Measurements from ENCODE around the gene PDGFA. TPM values are rescaled to one million over a fixed set of nuclear protein-coding genes. Genes with fewer than 3 reads are reported as not detected.

Gene PDGFA
- total RNA-seq, 1 experiment from 2014 or later = 129 TPM

DNA sequence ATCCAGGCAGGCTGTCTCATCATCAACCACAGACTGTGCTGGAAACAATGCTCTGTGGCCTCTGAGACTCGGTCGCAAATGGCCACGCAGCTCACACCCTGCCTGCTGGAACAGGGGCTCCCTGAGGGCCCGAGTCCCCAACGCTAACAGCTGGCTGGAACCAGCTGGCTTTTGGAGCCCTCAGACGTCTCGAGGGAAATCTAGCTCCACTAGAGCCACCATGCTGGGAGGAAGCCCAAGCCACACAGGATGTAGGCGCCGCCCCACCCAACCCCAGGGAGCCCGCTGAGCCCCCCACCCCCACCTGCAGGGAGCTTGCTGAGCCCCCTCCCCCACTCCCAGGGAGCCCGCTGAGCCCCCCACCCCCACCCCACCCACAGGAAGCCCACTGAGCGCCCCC lies 21.4 kb upstream of the PDGFA start (continued):
- TF ChIP-seq, protein P1, sequence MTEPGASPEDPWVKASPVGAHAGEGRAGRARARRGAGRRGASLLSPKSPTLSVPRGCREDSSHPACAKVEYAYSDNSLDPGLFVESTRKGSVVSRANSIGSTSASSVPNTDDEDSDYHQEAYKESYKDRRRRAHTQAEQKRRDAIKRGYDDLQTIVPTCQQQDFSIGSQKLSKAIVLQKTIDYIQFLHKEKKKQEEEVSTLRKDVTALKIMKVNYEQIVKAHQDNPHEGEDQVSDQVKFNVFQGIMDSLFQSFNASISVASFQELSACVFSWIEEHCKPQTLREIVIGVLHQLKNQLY (CRISPR knock-in tag; IDR thresholded peaks at IDR 0.05) = no peak

DNA sequence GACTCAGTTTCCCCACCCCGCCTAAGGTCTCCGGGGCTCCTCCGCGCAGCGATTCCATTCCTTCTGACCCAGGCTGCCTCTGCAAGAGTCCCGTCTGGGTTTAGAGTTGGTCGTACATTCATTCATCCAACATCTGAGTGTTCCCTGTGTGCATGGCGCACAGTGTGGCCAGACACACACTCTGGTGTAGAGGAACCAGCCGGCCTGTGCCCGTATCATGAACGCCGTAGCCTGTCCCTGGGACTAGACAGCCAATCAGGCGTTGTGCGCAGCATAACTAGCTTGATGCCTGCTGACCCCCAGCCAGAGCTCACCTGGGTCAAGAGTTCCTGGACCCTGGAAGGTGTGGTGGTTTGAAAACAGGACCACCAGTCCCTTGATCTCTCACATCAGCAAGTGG lies 20.9 kb upstream of the PDGFA start:
- H3K36me3 Mint-ChIP-seq = peaks cover 4% of the 10 kb centered on the region
- TF ChIP-seq, protein P2, sequence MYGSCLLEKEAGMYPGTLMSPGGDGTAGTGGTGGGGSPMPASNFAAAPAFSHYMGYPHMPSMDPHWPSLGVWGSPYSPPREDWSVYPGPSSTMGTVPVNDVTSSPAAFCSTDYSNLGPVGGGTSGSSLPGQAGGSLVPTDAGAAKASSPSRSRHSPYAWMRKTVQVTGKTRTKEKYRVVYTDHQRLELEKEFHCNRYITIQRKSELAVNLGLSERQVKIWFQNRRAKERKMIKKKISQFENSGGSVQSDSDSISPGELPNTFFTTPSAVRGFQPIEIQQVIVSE (CRISPR knock-in tag; IDR thresholded peaks at IDR 0.05; ENCODE audit: borderline replicate concordance) = no peak
- TF ChIP-seq FOXK1 (CRISPR knock-in tag; IDR thresholded peaks at IDR 0.05) = no peak
- H3K9me3 Mint-ChIP-seq = peaks cover 5% of the 10 kb centered on the region
- no peak overlapping the region for H3K4me3 Mint-ChIP-seq
- peaks cover 7% of the 10 kb centered on the region for H3K4me1 Mint-ChIP-seq
- no peaks in the 10 kb centered on the region; the same call in 1 of the 2 replicates for H3K27me3 Mint-ChIP-seq (ENCODE audit: low read depth)
- H3K27ac Mint-ChIP-seq = peak overlapping the region; percentile 92; the same call in 1 of the 2 replicates
- POLR2A ChIA-PET = no interaction called here
- ATAC-seq = no peak
- DNase-seq (ENCODE audit: low spot score) = no peak
- CTCF ChIA-PET = interaction anchor here (0.6 to 1.2 kb wide), 2 partner anchors 23 to 91 kb away, joined by 3 to 4 read pairs; no protein-coding TSS in a partner anchor

DNA sequence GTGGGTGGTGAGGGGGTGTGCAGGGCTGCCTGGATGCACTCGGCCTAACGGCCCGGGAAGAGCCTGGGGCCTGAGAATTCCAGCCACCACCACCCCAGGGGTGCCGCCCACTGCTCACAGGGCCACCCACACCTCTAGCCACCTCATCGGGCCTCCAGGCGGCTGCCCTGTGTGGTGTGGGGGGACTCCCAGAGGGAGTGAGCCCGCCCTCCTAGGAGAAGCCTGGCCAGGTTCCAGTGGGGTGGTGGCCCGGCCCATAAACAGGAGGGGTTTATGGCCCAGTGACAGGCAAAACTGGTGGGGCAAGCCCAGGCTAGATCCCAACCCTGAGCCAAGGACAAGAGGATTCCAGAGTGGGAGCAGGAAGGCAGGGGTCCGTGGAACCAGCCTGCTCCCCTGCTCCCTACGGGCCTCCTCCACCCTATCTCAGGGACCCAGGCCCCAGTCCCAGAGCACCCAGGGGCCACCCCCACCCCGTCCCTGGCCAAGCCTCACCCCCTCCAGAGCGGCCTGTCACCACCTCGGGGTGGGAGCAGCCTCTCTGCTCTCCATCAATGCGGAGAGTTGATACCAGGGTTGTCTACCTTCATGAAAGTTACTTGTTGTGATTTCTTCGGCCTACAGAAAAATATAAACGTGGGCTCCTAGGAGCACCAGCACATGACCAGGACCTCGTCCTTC lies 20.2 kb upstream of the PDGFA start:
- DNase-seq (ENCODE audit: low spot score) = no peak
- peak overlapping the region; percentile 92 for H3K27ac Mint-ChIP-seq
- H3K36me3 Mint-ChIP-seq = no peaks in the 10 kb centered on the region
- H3K4me1 Mint-ChIP-seq = peaks cover 7% of the 10 kb centered on the region
- H3K27me3 Mint-ChIP-seq (ENCODE audit: low read depth) = no peaks in the 10 kb centered on the region; the same call in 1 of the 2 replicates
- no peaks in the 10 kb centered on the region for H3K9me3 Mint-ChIP-seq
- TF ChIP-seq, protein P3, sequence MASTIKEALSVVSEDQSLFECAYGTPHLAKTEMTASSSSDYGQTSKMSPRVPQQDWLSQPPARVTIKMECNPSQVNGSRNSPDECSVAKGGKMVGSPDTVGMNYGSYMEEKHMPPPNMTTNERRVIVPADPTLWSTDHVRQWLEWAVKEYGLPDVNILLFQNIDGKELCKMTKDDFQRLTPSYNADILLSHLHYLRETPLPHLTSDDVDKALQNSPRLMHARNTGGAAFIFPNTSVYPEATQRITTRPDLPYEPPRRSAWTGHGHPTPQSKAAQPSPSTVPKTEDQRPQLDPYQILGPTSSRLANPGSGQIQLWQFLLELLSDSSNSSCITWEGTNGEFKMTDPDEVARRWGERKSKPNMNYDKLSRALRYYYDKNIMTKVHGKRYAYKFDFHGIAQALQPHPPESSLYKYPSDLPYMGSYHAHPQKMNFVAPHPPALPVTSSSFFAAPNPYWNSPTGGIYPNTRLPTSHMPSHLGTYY (CRISPR knock-in tag; IDR thresholded peaks at IDR 0.05) = no peak
- TF ChIP-seq ZNF232 (CRISPR knock-in tag; IDR thresholded peaks at IDR 0.05) (no peak), MYBL2 (CRISPR knock-in tag; IDR thresholded peaks at IDR 0.05) (no peak), FOXP1 (CRISPR knock-in tag; IDR thresholded peaks at IDR 0.05; ENCODE audit: borderline replicate concordance) (no peak), KAT7 (CRISPR knock-in tag; IDR thresholded peaks at IDR 0.05; ENCODE audit: borderline replicate concordance) (no peak), TCF7 (CRISPR knock-in tag; IDR thresholded peaks at IDR 0.05; ENCODE audit: low read depth) (no peak), CBFB (CRISPR knock-in tag; IDR thresholded peaks at IDR 0.05; ENCODE audit: low read depth) (no peak), ATF1 (CRISPR knock-in tag; IDR thresholded peaks at IDR 0.05) (no peak)
- TF ChIP-seq, protein P4, sequence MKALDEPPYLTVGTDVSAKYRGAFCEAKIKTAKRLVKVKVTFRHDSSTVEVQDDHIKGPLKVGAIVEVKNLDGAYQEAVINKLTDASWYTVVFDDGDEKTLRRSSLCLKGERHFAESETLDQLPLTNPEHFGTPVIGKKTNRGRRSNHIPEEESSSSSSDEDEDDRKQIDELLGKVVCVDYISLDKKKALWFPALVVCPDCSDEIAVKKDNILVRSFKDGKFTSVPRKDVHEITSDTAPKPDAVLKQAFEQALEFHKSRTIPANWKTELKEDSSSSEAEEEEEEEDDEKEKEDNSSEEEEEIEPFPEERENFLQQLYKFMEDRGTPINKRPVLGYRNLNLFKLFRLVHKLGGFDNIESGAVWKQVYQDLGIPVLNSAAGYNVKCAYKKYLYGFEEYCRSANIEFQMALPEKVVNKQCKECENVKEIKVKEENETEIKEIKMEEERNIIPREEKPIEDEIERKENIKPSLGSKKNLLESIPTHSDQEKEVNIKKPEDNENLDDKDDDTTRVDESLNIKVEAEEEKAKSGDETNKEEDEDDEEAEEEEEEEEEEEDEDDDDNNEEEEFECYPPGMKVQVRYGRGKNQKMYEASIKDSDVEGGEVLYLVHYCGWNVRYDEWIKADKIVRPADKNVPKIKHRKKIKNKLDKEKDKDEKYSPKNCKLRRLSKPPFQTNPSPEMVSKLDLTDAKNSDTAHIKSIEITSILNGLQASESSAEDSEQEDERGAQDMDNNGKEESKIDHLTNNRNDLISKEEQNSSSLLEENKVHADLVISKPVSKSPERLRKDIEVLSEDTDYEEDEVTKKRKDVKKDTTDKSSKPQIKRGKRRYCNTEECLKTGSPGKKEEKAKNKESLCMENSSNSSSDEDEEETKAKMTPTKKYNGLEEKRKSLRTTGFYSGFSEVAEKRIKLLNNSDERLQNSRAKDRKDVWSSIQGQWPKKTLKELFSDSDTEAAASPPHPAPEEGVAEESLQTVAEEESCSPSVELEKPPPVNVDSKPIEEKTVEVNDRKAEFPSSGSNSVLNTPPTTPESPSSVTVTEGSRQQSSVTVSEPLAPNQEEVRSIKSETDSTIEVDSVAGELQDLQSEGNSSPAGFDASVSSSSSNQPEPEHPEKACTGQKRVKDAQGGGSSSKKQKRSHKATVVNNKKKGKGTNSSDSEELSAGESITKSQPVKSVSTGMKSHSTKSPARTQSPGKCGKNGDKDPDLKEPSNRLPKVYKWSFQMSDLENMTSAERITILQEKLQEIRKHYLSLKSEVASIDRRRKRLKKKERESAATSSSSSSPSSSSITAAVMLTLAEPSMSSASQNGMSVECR (CRISPR knock-in tag; IDR thresholded peaks at IDR 0.05; ENCODE audit: borderline replicate concordance) = no peak
- TF ChIP-seq, protein P5, sequence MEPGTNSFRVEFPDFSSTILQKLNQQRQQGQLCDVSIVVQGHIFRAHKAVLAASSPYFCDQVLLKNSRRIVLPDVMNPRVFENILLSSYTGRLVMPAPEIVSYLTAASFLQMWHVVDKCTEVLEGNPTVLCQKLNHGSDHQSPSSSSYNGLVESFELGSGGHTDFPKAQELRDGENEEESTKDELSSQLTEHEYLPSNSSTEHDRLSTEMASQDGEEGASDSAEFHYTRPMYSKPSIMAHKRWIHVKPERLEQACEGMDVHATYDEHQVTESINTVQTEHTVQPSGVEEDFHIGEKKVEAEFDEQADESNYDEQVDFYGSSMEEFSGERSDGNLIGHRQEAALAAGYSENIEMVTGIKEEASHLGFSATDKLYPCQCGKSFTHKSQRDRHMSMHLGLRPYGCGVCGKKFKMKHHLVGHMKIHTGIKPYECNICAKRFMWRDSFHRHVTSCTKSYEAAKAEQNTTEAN (CRISPR knock-in tag; IDR thresholded peaks at IDR 0.05) = no peak
- ChIA-PET POLR2A (no interaction called here), CTCF (interaction anchor here (1.2 kb wide), 1 partner anchor 90 kb away, joined by 3 read pairs; no protein-coding TSS in a partner anchor)
- H3K4me3 Mint-ChIP-seq = no peak overlapping the region
- ATAC-seq = no peak
